Hepatocyte (in vitro differentiated cells): ENCODE measurements around the gene CRHR2.

Experiments used
- CTCF ChIP-seq: fragments of 200-600 bp; sonication (generic); IDR thresholded peaks from 2 replicates; pipeline ENCODE4 v1.5.1; 2016; ENCODE audit warnings: antibody characterized with exemption, mild to moderate bottlenecking; ENCODE audit not compliant: poor library complexity
- EZH2phosphoT487 ChIP-seq: fragments of 200-600 bp; sonication (generic); IDR thresholded peaks from one replicate; pipeline ENCODE4 v1.6.1; 2018; ENCODE audit warnings: antibody characterized with exemption, mild to moderate bottlenecking, low read depth, moderate library complexity; ENCODE audit not compliant: unreplicated experiment, severe bottlenecking

GRCh38 chr7:30635798-30636197 is 46.5 kb downstream of the CRHR2 start:
- TF ChIP-seq CTCF (no peak), EZH2phosphoT487 (no peak)
